GM23338 (cell line): ENCODE results near the gene TFPI. TPM values are rescaled to one million over a fixed set of nuclear protein-coding genes. Genes with fewer than 3 reads are reported as not detected.

Experiments used
- ATAC-seq: fragments of 200-7000 bp; cut with Tn5 transposase; 3 replicates; pipeline ENCODE4 v1.9.1; 2020
- DNase-seq: peaks from one replicate; pipeline ENCODE4 v3.0.0-alpha.2; 2015; ENCODE audit warnings: low spot score
- H2AFZ ChIP-seq: fragments of 200-600 bp; sonication (generic); 2 replicates; pipeline ENCODE4 v1.8.0; 2016; ENCODE audit warnings: antibody characterized with exemption, mild to moderate bottlenecking, moderate library complexity
- H3F3A ChIP-seq: fragments of 200-600 bp; sonication (generic); replicated peaks from 2 replicates; pipeline ENCODE4 v1.8.0; 2017; ENCODE audit warnings: antibody characterized with exemption, mixed run types, low read depth
- H3K27ac ChIP-seq: fragments of 200-600 bp; sonication (generic); 2 replicates; pipeline ENCODE4 v1.6.1; 2016; ENCODE audit warnings: low read depth
- H3K27me3 ChIP-seq: fragments of 200-600 bp; sonication (generic); 2 replicates; pipeline ENCODE4 v1.8.0; 2016; ENCODE audit warnings: mild to moderate bottlenecking, mixed run types, moderate library complexity; ENCODE audit not compliant: insufficient read depth
- H3K36me3 ChIP-seq: fragments of 200-600 bp; sonication (generic); 2 replicates; pipeline ENCODE4 v1.8.0; 2016; ENCODE audit warnings: mild to moderate bottlenecking; ENCODE audit not compliant: insufficient read depth
- H3K4me1 ChIP-seq: fragments of 200-600 bp; sonication (generic); 2 replicates; pipeline ENCODE4 v1.8.0; 2016; ENCODE audit warnings: mild to moderate bottlenecking, moderate library complexity; ENCODE audit not compliant: insufficient read depth
- H3K4me2 ChIP-seq: fragments of 200-600 bp; sonication (generic); 2 replicates; pipeline ENCODE4 v1.7.1; 2017; ENCODE audit warnings: mixed run types
- H3K4me3 ChIP-seq: fragments of 200-600 bp; sonication (generic); 2 replicates; pipeline ENCODE4 v1.6.1; 2016; ENCODE audit warnings: mixed run types
- H3K79me2 ChIP-seq: fragments of 200-600 bp; sonication (generic); replicated peaks from 2 replicates; pipeline ENCODE4 v1.8.0; 2017; ENCODE audit warnings: mild to moderate bottlenecking; ENCODE audit not compliant: insufficient read depth
- H3K9me2 ChIP-seq: fragments of 200-600 bp; sonication (generic); 2 replicates; pipeline ENCODE4 v1.8.0; 2017; ENCODE audit not compliant: insufficient read depth
- H4K20me1 ChIP-seq: fragments of 200-600 bp; sonication (generic); replicated peaks from 2 replicates; pipeline ENCODE4 v1.8.0; 2017; ENCODE audit warnings: mild to moderate bottlenecking; ENCODE audit not compliant: insufficient read depth
- H3K27ac Mint-ChIP-seq: 2 replicates; pipeline ENCODE4 v1.8.0; 2020; ENCODE audit warnings: inconsistent platforms, mild to moderate bottlenecking, moderate library complexity, mixed read lengths
- H3K27me3 Mint-ChIP-seq: 3 replicates; pipeline ENCODE4 v1.8.0; 2022; ENCODE audit warnings: low read depth, mild to moderate bottlenecking, moderate library complexity, mixed read lengths, inconsistent platforms; ENCODE audit not compliant: insufficient read depth, poor library complexity
- H3K36me3 Mint-ChIP-seq: 3 replicates; pipeline ENCODE4 v1.8.0; 2021; ENCODE audit warnings: low read depth, mild to moderate bottlenecking, inconsistent platforms, moderate library complexity, mixed read lengths
- H3K4me1 Mint-ChIP-seq: 3 replicates; pipeline ENCODE4 v1.8.0; 2020; ENCODE audit warnings: mild to moderate bottlenecking, inconsistent platforms, mixed read lengths
- H3K4me3 Mint-ChIP-seq: 3 replicates; pipeline ENCODE4 v1.8.0; 2021; ENCODE audit warnings: moderate library complexity, mild to moderate bottlenecking, inconsistent platforms, mixed read lengths
- H3K9me3 Mint-ChIP-seq: 3 replicates; pipeline ENCODE4 v1.8.0; 2020; ENCODE audit warnings: moderate library complexity, mild to moderate bottlenecking, inconsistent platforms, mixed read lengths
- CREB1 ChIP-seq: fragments of 250-450 bp; sonication (Bioruptor Pico); IDR thresholded peaks from 2 replicates; pipeline ENCODE4 v1.5.0; 2020; ENCODE audit warnings: low read depth, mild to moderate bottlenecking, moderate library complexity
- EZH2 ChIP-seq: fragments of 200-600 bp; sonication (generic); IDR thresholded peaks from one replicate; pipeline ENCODE4 v1.8.0; 2017; ENCODE audit warnings: antibody characterized with exemption, mild to moderate bottlenecking, low read depth; ENCODE audit not compliant: unreplicated experiment
- EZH2phosphoT487 ChIP-seq: fragments of 200-600 bp; sonication (generic); IDR thresholded peaks from one replicate; pipeline ENCODE4 v1.8.1; 2018; ENCODE audit warnings: antibody characterized with exemption; ENCODE audit not compliant: unreplicated experiment
- JUNB ChIP-seq: IDR thresholded peaks from one replicate; pipeline ENCODE4 v1.6.1; 2016; ENCODE audit warnings: antibody characterized with exemption; ENCODE audit not compliant: unreplicated experiment
- NANOG ChIP-seq: IDR thresholded peaks from 2 replicates; pipeline ENCODE4 v1.6.1; 2016; ENCODE audit warnings: antibody characterized with exemption, borderline replicate concordance
- STAT1 ChIP-seq: IDR thresholded peaks from one replicate; pipeline ENCODE4 v1.6.1; 2016; ENCODE audit warnings: antibody characterized with exemption; ENCODE audit not compliant: unreplicated experiment
- ZNF114 ChIP-seq: fragments of 250-450 bp; sonication (Bioruptor Pico); IDR thresholded peaks from 2 replicates; pipeline ENCODE4 v1.5.0; 2020; ENCODE audit warnings: mild to moderate bottlenecking, moderate library complexity
- ZNF331 ChIP-seq: fragments of 250-450 bp; sonication (Bioruptor Pico); IDR thresholded peaks from 2 replicates; pipeline ENCODE4 v1.5.0; 2020; ENCODE audit warnings: low read depth, mild to moderate bottlenecking, moderate library complexity
- polyA plus RNA-seq: library from polyadenylated mRNA; unstranded; fragments of >200 nt; fragmentation: Nextera tagmentation; extraction: Ambion mirVana; gene quantifications from 2 replicates; pipeline ENCODE4 v1.2.1, GENCODE V29; 2016
- total RNA-seq: library from RNA; depleted of rRNA; stranded (reverse); fragments of >200 nt; shearing (Covaris generic); gene quantifications from 2 replicates; pipeline ENCODE4 v1.2.3, GENCODE V29; 2014
- TF ChIP-seq, protein P1 (sequence below): IDR thresholded peaks from 2 replicates; pipeline ENCODE4 v1.6.1; 2016; ENCODE audit warnings: antibody characterized with exemption
- TF ChIP-seq, protein P2 (sequence below), 2 experiments: fragments of 200-600 bp in 1 of 2; sonication (generic) in 1 of 2; conservative IDR thresholded peaks; 2 replicates each; pipeline versions ENCODE4 v1.5.1 to v1.6.1; 2016 to 2017; ENCODE audit warnings: antibody characterized with exemption in 2 of 2, low read depth in 2 of 2, mild to moderate bottlenecking in 2 of 2, moderate library complexity in 1 of 2
- TF ChIP-seq, protein P3 (sequence below): fragments of 250-450 bp; sonication (Bioruptor Pico); IDR thresholded peaks from 2 replicates; pipeline ENCODE4 v1.5.0; 2020; ENCODE audit warnings: mild to moderate bottlenecking, moderate library complexity

Gene TFPI
- total and polyA plus RNA-seq, 2 experiments from 2014 or later = 1.8 to 1.9 TPM

DNA sequence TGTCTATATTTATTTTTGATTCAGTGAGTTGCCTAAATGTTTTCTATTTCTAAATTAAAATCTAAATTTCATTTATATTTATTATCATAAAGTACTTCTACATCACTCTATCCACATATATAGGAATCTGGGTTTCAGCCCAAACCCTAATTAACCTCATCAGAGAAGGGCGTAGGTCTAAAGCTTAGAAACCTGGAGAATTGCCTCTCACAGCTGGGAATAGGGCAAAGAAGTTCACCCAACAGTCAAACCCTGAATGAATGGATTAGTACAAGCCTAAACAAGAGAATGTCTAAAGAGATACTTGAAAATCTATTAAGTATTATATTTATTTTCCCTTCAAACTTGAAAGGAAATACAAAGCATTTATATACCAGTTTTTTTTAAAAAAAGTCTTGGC is 26.2 kb downstream of the TFPI start (continued):
- no peak for TF ChIP-seq EZH2phosphoT487
- TF ChIP-seq ZNF114 = no peak
- TF ChIP-seq, protein P1, sequence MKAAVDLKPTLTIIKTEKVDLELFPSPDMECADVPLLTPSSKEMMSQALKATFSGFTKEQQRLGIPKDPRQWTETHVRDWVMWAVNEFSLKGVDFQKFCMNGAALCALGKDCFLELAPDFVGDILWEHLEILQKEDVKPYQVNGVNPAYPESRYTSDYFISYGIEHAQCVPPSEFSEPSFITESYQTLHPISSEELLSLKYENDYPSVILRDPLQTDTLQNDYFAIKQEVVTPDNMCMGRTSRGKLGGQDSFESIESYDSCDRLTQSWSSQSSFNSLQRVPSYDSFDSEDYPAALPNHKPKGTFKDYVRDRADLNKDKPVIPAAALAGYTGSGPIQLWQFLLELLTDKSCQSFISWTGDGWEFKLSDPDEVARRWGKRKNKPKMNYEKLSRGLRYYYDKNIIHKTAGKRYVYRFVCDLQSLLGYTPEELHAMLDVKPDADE = no peak
- TF ChIP-seq CREB1 (CRISPR knock-in tag) = no peak
- TF ChIP-seq NANOG = no peak

DNA sequence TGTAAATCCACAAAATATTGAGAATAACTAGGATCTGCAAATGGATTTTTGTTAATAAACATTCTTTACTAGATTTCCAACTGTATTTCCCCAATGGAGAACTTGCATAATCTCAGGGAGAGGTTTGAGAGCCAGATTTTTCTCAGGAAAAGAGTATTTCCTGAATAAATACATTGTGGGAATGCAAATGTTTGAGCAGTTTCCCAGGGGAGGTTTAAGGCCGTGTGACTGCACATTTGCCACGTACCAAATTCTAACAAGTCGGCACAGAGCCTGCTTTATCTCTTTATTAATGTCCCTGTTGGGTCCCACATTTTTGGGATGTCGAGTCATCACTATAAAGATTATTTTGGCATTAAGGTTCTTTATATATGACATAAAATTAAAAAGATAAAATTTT is 27.0 kb downstream of the TFPI start:
- no peak overlapping the region for H3K4me3 Mint-ChIP-seq
- no peak overlapping the region for H2AFZ ChIP-seq
- H3K9me3 Mint-ChIP-seq = no peaks in the 10 kb centered on the region
- H4K20me1 ChIP-seq = no peaks in the 10 kb centered on the region
- H3K4me2 ChIP-seq = 0 out of 2 replicates have a peak overlapping the region, but pooled peaks have one; percentile 12
- no peaks in the 10 kb centered on the region for H3F3A ChIP-seq
- H3K9me2 ChIP-seq = no peaks in the 10 kb centered on the region
- no peaks in the 10 kb centered on the region for H3K36me3 Mint-ChIP-seq
- peaks cover 13% of the 10 kb centered on the region for H3K4me1 Mint-ChIP-seq
- no peak overlapping the region for H3K4me3 ChIP-seq
- peaks cover 10% of the 10 kb centered on the region; the same call in 1 of the 2 replicates for H3K4me1 ChIP-seq
- peak overlapping the region; percentile 84; the same call in 1 of the 2 replicates for H3K27ac Mint-ChIP-seq
- no peaks in the 10 kb centered on the region for H3K36me3 ChIP-seq
- H3K27me3 ChIP-seq = no peaks in the 10 kb centered on the region
- ATAC-seq (no peak), DNase-seq (no peak)
- H3K27ac ChIP-seq = no peak overlapping the region
- H3K79me2 ChIP-seq = no peaks in the 10 kb centered on the region; the same call in 1 of the 2 replicates
- no peaks in the 10 kb centered on the region for H3K27me3 Mint-ChIP-seq
- TF ChIP-seq, protein P1 = no peak
- TF ChIP-seq EZH2phosphoT487 = no peak
- no peak for TF ChIP-seq STAT1
- TF ChIP-seq, protein P2, sequence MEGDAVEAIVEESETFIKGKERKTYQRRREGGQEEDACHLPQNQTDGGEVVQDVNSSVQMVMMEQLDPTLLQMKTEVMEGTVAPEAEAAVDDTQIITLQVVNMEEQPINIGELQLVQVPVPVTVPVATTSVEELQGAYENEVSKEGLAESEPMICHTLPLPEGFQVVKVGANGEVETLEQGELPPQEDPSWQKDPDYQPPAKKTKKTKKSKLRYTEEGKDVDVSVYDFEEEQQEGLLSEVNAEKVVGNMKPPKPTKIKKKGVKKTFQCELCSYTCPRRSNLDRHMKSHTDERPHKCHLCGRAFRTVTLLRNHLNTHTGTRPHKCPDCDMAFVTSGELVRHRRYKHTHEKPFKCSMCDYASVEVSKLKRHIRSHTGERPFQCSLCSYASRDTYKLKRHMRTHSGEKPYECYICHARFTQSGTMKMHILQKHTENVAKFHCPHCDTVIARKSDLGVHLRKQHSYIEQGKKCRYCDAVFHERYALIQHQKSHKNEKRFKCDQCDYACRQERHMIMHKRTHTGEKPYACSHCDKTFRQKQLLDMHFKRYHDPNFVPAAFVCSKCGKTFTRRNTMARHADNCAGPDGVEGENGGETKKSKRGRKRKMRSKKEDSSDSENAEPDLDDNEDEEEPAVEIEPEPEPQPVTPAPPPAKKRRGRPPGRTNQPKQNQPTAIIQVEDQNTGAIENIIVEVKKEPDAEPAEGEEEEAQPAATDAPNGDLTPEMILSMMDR (conservative IDR thresholded peaks at IDR 0.05; ENCODE audit: low read depth in 2 of 2) = no peak
- TF ChIP-seq NANOG = no peak
- no peak for TF ChIP-seq JUNB
- TF ChIP-seq, protein P3, sequence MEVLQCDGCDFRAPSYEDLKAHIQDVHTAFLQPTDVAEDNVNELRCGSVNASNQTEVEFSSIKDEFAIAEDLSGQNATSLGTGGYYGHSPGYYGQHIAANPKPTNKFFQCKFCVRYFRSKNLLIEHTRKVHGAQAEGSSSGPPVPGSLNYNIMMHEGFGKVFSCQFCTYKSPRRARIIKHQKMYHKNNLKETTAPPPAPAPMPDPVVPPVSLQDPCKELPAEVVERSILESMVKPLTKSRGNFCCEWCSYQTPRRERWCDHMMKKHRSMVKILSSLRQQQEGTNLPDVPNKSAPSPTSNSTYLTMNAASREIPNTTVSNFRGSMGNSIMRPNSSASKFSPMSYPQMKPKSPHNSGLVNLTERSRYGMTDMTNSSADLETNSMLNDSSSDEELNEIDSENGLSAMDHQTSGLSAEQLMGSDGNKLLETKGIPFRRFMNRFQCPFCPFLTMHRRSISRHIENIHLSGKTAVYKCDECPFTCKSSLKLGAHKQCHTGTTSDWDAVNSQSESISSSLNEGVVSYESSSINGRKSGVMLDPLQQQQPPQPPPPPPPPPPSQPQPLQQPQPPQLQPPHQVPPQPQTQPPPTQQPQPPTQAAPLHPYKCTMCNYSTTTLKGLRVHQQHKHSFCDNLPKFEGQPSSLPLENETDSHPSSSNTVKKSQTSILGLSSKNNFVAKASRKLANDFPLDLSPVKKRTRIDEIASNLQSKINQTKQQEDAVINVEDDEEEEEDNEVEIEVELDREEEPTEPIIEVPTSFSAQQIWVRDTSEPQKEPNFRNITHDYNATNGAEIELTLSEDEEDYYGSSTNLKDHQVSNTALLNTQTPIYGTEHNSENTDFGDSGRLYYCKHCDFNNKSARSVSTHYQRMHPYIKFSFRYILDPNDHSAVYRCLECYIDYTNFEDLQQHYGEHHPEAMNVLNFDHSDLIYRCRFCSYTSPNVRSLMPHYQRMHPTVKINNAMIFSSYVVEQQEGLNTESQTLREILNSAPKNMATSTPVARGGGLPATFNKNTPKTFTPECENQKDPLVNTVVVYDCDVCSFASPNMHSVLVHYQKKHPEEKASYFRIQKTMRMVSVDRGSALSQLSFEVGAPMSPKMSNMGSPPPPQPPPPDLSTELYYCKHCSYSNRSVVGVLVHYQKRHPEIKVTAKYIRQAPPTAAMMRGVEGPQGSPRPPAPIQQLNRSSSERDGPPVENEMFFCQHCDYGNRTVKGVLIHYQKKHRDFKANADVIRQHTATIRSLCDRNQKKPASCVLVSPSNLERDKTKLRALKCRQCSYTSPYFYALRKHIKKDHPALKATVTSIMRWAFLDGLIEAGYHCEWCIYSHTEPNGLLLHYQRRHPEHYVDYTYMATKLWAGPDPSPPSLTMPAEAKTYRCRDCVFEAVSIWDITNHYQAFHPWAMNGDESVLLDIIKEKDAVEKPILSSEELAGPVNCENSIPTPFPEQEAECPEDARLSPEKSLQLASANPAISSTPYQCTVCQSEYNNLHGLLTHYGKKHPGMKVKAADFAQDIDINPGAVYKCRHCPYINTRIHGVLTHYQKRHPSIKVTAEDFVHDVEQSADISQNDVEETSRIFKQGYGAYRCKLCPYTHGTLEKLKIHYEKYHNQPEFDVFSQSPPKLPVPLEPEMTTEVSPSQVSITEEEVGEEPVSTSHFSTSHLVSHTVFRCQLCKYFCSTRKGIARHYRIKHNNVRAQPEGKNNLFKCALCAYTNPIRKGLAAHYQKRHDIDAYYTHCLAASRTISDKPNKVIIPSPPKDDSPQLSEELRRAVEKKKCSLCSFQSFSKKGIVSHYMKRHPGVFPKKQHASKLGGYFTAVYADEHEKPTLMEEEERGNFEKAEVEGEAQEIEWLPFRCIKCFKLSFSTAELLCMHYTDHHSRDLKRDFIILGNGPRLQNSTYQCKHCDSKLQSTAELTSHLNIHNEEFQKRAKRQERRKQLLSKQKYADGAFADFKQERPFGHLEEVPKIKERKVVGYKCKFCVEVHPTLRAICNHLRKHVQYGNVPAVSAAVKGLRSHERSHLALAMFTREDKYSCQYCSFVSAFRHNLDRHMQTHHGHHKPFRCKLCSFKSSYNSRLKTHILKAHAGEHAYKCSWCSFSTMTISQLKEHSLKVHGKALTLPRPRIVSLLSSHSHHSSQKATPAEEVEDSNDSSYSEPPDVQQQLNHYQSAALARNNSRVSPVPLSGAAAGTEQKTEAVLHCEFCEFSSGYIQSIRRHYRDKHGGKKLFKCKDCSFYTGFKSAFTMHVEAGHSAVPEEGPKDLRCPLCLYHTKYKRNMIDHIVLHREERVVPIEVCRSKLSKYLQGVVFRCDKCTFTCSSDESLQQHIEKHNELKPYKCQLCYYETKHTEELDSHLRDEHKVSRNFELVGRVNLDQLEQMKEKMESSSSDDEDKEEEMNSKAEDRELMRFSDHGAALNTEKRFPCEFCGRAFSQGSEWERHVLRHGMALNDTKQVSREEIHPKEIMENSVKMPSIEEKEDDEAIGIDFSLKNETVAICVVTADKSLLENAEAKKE (CRISPR knock-in tag) = no peak
- no peak for TF ChIP-seq ZNF331 (CRISPR knock-in tag)
- TF ChIP-seq CREB1 (CRISPR knock-in tag) = no peak
- TF ChIP-seq EZH2 = no peak
